HG03460 (cell line): ENCODE measurements around the gene EFS.
"Not testable (repeated sequence)": the region's sequence is repeated elsewhere in the genome, so short reads cannot be mapped to it uniquely, and the experiment has no call there.

Experiments used
- ATAC-seq: cut with Tn5 transposase; IDR thresholded peaks from one replicate; pipeline ENCODE4 v1.9.1; 2021; ENCODE audit not compliant: unreplicated experiment

EFS gene

DNA sequence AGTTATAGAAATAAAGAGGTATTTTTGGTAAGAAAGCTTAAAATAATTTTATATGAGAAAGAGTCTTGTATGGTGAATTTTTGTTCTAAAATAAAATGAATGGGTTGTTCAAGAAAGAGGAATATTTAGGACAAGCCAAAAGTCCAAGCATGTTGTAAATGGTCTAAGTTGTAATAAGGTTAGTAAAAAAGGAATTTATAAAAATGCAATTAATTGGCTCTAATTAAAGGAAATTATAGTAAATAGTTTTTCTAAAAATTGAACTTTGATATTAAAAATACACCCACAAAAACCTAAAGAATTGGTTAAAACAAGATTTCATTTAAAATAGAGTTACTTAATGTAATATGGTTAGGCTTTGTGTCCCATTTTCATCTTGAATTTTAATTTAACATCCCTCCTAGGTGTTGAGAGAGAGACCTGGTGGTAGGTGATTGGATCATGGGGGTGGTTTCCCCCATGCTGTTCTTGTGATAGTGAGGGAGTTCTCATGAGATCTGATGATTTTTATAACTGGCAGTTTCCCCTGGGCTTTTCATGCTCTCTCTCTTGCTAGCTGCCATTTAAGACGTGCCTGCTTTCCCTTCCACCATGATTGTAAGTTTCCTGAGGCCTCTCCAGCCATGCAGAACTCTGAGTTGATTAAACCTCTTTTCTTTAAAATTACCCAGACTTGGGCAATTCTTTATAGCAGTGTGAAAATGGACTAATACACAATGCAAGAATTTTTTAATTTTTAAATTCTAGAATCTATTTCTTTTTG, 25.3 kb downstream of the EFS start:
- ATAC-seq, result no peak

DNA sequence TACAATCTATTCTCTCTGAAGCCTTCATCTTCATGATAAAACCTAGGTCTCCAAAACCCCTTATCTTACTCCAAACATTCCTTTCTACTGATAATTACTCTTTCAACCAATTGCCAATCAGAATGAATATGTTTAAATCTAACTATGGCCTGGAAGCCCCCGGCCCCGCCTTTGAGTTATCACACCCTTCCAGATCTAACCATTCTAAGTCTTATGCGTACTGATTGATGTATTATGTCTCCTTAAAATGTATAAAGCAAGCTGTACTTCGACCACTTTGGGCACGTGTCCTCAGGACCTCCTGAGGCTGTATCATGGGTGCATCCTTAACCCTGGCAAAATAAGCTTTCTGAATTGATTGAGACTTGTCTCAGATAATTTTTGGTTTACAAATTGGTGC, 29.3 kb downstream of the EFS start:
- no peak for ATAC-seq

DNA sequence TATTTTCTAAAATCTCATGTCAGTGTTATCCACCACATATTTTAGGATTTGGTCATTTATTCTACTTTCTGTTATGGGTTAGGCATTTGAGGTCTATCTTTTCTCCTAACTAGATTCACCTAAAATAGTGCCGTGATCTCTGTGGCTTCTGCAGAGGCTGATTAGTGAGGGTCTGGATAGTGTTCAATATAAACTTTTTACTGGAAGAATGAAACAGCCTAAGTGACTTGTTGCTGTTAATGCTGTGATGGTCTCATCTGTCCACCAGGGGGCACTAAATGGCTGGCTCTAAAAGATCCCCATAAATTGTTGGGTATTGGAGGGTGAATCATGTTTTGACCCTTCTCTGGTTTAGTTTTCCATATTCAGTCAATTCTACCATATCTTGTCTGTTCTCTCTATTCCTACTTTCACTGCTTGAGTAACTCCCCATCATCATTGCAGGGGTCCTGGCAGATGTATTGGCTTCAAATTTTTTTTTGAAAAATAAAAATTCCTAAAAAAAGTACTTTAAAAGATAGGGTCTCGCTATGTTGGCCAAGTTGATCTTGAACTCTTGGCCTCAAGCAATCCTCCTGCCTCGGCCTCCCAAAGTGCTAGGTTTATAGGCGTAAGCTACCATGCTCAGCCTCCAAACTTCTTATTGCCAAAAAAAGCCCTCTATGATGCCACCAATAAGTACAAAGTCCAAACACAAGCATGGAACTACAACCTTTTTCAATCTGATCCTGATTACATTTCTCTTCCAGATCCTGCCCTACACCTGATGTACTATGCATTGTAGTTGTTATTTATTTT, 36.8 kb downstream of the EFS start:
- ATAC-seq, result no peak

DNA sequence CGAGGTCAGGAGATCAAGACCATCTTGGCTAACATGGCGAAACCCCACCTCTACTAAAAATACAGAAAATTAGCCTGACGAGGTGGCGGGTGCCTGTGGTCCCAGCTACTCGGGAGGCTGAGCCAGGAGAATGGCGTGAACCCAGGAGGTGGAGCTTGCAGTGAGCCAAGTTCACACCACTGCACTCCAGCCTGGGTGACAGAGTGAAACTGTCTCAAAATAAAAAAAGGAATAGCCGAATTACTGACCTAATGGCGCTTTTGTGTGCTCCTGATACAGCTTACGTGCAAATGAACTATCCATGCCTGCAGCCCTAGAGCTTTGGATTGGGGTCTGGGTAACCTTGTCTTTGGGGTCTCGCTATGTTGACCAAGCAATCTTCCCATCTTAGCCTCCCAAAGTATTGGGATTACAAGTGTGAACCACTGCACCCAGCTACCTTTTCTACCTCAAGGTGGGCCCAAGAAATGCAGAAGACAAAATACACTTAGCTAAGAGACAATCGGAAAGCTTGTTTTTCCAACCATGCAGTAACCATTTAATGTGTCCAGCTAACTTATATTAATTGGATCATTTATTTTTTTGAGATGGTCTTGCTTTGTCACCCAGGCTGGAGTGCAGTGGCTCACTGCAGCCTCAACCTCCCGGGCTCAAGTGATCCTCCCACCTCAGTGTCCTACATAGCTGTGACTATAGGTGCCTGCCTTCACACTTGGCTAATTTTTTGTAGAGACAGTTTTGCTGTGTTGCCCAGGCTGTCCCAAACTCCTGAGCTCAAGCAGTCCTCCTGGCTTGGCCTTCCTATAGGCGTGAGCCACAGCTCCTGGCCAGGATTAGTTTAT, 38.3 kb downstream of the EFS start:
- no peak for ATAC-seq

DNA sequence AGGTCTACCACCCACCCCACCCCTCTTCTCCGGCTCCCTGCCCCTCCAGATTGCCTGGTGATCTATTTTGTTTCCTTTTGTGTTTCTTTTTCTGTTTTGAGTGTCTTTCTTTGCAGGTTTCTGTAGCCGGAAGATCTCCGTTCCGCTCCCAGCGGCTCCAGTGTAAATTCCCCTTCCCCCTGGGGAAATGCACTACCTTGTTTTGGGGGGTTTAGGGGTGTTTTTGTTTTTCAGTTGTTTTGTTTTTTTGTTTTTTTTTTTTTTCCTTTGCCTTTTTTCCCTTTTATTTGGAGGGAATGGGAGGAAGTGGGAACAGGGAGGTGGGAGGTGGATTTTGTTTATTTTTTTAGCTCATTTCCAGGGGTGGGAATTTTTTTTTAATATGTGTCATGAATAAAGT, 39.2 kb downstream of the EFS start:
- ATAC-seq, result not testable (repeated sequence)

DNA sequence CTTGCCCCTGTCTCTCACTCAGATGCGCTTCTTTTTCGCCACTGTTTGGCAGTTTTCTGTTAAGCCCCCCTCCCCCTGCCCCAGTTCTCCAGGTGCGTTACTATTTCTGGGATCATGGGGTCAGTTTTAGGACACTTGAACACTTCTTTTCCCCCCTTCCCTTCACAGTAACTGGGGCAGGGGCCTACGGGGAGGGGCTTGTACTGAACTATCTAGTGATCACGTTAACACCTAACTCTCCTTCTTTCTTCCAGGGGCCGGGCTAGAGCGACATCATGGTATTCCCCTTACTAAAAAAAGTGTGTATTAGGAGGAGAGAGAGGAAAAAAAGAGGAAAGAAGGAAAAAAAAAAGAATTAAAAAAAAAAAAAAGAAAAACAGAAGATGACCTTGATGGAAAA, 40.0 kb downstream of the EFS start:
- ATAC-seq, result no peak

DNA sequence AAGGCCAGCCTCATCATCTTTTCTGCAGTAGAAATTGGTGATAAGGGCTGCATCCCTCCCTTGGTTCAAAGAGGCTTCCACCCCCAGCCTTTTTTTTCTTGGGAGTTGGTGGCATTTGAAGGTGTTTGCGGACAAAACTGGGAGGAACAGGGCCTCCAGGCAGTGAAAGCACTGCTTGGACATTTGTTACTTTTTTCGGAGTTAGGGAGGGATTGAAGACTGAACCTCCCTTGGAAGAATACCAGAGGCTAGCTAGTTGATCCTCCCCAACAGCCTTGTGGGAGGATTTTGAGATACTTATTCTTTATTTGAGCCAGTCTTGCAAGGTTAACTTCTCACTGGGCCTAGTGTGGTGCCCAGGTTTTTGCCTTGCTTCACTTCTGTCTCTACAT, 40.5 kb downstream of the EFS start:
- ATAC-seq, result no peak

DNA sequence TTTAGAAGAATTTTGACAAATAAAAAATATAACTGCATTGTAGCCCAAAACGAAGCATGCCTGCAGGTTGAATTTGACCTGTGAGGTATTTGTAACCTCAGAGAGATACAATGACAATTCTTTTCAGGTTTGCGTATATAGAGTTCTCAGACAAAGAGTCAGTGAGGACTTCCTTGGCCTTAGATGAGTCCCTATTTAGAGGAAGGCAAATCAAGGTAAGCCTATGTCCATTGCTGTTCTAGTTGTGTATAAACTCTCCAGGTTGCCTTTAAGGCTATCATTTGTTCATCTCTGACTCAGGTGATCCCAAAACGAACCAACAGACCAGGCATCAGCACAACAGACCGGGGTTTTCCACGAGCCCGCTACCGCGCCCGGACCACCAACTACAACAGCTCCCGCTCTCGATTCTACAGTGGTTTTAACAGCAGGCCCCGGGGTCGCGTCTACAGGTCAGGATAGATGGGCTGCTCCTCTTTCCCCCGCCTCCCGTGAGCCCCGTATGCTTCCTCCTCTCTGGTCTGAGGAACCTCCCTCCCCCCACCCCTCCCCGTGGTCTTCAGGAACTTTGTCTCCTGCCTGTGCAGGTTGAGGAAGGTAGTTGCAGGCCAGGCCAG, 41.0 kb downstream of the EFS start:
- no peak for ATAC-seq

DNA sequence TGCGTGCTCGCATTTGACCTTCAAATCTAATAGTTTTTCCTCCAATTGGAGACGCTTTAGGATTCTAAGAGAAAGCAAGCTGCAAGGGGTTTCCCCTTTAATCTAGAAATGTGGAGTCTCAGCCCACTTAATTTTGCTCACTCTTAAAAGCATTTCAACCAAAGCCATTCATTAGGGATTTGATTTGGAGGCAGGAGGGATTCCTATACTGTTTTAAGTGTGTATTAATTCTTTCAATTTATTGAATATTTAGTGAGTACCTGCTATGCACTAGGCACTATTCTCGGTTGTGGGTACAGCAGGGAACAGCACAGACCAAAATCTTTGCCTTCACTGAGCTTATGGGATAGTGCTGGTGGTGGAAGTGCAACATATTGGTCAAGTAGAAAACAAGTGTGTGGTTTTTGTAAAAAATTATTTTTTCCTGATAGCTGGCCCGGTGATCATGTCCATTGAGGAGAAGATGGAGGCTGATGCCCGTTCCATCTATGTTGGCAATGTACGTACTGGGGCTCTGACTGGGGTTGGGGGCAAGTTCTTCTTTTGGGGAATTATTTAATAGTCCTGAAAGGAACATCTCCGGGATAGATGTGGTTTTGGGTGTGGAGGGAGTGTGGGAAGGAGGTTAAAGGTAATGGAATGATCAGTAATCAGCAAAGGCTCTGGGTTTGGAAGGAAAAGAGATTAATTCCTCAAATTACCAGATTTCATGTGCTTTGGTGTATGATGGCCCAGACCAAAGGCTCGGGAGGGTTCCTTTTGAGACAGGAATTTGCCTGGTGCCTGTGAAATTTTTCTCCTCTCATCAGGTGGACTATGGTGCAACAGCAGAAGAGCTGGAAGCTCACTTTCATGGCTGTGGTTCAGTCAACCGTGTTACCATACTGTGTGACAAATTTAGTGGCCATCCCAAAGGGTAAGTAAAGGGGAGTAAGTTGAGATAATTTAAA, 42.1 kb downstream of the EFS start:
- no peak for ATAC-seq

DNA sequence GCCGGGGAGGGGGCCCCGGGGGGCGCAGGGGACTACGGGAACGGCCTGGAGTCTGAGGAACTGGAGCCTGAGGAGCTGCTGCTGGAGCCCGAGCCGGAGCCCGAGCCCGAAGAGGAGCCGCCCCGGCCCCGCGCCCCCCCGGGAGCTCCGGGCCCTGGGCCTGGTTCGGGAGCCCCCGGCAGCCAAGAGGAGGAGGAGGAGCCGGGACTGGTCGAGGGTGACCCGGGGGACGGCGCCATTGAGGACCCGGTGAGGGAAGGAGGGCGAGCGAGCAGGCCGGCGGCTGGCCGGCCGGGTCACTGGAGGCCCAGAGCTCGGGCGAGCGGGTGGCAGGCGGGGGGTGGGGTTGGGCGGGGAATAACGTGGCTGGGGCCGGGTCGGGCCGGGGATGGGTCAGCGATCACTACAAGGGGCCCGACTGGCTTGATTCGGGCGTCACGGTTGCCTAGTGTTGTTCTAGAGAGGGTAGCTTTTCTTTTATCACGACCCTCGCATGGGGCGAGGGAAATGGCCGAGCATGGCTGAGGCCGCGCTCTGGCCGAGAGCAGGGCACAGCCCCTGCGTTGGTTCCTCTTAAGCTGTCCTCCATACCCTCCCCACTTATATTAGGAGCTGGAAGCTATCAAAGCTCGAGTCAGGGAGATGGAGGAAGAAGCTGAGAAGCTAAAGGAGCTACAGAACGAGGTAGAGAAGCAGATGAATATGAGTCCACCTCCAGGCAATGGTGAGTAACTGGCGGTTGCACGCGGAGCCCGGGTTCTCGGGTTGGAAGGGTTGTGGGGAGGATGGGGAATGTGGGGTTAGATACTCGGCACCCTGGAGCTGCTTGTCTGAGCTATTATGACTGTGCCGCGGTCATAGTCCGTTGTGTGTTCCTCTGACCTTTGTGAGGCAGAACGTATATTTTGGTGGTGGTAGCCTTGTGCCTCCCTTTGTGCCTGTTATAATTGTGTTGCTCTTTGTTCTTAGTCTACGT, 43.1 kb downstream of the EFS start:
- ATAC-seq, result peak; percentile 6

DNA sequence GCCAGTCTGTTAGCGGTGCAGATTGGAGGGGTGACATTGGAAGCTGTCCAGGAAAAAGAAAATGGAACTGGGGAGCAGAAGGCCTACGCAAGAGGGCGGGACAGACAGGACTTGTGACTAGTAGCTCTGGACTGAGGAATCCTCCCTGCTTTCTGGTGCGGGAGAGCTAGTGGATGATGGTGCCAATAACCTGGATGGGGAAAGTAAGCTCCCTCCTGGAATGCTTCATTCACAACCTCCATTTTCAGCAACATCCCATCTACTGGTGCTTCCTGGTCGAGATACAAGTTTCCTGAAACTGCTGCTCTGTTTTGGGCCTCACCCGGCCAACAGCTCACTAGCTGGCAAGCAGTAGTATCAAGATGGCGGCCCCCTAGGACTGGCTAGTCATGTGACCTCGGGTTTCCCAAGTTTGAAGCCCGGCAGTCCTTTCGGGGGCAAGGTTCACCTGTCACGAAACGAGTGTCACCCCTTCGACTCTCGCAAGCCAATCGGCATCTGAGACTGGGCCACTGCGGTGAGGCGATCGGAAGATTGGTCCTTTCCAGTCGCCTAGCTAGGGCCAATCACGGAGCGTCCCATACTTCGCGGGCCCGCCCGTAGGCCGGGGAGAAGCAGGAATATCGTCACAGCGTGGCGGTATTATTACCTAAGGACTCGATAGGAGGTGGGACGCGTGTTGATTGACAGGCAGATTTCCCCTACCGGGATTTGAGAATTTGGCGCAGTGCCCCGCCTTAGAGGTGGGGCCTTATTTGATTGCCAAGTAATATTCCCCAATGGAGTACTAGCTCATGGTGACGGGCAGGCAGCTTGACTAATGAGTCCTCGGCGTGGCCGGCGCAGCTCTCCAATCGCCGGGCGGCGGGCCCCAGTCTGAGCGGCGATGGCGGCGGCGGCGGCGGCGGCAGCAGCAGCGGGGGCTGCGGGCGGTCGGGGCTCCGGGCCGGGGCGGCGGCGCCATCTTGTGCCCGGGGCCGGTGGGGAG, 44.1 kb downstream of the EFS start, which contains the start of gene PABPN1:
Gene PABPN1, plus strand, starts transcription at position 874 of the 988 bp plus-strand sequence. Its CDS starts 13 bp downstream, at position 887.
- peak; percentile 89 for ATAC-seq

DNA sequence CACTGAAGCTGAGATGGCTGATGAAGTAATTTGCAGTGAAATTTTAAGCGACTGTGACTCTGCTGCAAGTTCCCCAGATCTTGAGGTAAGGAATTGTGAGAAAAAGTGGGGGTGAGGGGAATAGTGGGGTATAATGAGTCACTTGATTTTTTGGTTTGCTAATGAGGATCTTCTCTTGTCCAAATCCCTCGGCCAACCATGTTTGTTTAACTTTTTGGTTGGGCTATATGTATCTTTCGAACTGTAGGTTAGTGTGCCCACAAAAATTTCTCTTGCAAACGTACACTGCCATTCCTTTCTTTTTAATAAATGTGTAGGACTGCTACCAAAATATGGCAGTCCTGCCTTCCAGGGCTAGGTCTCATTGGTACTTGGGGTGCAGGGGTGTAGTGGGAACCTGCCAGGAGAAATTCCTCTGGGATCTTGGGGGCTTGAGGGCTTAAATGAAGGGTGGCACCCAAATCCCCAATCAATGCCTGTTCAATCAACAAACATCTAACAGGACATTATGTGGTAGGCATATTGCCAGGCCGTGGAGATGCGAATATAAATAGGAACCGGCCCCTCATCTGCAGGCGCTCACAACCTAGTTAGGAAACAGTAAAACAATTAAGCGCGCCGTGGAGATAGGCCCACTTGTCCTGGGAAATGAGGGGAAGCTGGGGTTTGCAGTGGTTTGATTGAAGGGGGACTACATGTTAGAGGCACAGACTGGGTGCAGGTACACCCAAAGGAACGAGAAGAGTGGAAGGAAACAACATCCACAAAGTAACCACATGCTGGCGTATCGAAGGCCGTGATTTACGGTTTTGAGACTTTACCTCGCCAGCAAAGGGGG, 45.0 kb downstream of the EFS start:
- ATAC-seq, result no peak

DNA sequence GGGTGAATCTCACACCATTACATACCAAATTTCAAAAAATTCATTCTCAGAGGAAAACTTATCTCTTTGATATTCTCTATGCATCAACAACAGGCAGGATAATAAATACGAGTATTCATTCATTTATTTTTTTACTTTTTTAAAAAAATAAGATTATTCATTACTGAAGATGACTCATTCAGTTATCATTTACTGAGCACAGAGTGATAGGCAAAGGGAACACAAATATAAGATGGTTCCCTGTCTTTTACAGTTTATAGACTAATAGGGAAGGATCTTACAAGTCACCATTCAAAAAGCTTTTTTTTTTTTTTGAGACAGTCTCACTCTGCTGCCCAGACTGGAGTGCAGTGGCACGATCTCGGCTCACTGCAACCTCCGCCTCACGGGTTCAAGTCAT, 48.7 kb downstream of the EFS start:
- ATAC-seq, result no peak

DNA sequence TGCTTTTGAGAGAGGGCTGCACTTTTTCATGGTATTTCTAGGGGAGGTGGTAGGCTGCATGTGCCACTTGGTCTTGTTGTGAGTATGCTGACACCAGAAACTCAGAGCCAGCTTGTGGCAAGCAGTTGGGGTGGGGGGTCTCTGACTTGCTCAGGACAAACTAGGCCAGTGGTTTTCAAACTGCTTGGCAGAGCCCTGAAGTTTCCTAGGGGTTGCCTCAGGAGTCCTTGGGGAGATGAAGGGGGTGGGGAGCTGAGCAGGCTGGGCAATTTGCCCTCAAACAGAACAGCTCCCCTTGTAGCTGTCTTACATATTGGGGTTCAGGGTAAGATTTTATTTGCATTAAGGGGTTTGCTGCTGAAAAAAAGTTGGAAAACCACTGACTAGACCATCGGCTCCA, 54.4 kb downstream of the EFS start:
- ATAC-seq, result no peak

DNA sequence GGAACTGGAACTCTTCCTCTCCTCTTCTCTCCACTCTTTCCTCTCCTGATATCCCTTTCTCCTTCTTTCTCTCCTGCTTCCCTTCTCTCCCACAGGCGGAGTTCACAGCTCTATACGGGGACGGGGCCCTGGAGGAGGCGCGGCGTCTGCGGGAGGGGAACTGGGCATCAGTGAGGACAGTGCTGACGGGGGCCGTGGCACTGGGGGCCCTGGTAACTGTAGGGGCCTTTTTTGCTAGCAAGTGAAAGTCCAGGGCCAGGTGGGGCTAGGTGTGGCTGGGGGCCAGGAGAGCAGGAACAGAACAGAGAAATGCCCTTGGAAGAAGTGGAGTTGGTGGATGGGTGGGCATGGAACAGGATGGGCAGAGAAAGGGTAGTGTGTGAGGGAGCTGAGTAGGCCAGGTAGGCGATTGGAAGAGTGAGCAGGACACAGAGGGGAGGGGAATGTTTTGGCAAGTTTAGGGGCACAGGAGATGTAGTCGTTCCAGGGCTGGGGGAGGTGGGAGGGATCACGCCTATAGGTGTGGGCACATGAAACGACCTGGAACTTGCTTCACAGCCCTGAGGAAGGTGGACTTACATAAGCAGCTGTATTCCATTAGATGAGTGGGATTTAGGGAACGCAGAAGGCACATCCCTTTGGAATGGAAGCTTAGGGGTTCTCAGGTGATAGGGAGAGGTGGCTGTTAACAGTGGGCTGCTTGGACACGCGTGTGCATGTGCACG, 56.1 kb downstream of the EFS start:
- ATAC-seq, result no peak
